Suppressor macrophage (primary cell): ENCODE measurements around the gene RPL7L1.
"Not testable (repeated sequence)": the region's sequence is repeated elsewhere in the genome, so short reads cannot be mapped to it uniquely, and the experiment has no call there.

ENCODE experiments used
- DNase-seq, 4 experiments: peaks; one replicate each; pipeline ENCODE4 v3.0.0-alpha.2; 2020 to 2022
- total RNA-seq, 17 experiments: gene quantifications; one replicate each; lab custom pipeline; 2026; ENCODE audit warnings: mixed read lengths in 6 of 17, inconsistent platforms in 3 of 17; lab: John Stamatoyannopoulos, UW

RPL7L1 gene
- 60.3 to 159 (median 108) reads per million in 17 experiments for total RNA-seq

DNA sequence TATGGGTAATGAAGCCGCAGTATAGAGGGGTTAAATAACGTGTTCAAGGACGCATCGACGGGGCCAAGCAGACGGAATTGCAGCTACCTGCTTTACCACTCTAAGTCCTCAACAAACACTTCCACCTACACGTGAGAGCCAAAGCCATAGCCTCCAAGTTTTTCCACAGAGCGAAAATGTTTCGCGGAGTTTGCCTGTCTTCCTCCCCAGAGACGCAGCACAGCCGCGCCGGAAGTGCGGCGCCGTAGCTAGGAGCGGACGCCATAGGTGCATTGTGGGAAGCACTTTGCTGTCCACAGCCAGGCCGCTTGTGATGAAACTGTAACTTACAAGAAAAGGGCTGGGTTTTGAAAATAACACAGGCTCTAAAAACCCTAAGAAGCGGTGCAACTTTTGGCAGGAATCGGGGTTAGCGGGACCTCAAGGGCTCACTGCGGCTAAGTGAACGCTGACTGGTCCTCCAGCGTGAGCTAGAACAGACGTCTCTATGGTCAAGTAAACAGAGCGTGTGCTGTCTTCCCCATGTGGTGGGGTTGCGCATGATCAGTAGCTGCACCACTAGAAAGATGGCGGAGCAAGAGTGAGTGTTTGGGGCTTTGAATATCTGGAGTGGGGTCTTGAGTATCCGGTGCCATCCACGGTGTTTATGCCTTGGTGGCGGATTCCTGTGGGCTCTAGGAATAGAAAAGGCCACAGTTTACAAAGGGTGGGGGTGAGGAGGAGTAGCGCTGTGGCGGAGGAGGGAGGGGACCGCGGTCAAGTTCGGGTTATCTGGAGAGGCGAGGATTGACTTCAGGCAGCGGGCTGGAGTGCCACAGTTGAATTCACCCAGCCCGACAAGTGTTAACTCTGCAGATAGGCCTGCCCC lies at the start of gene RPL7L1:
RPL7L1 (plus strand) TSS at position 245 of the 868 bp plus-strand sequence; CDS start at position 540, 295 bp downstream.
- DNase-seq, result peak; percentile 84 to 91 (median 90)

- DNase-seq, result no peak
Observed at GRCh38 chr6:42831237-42831636, 48.2 kb upstream of the RPL7L1 start.

DNA sequence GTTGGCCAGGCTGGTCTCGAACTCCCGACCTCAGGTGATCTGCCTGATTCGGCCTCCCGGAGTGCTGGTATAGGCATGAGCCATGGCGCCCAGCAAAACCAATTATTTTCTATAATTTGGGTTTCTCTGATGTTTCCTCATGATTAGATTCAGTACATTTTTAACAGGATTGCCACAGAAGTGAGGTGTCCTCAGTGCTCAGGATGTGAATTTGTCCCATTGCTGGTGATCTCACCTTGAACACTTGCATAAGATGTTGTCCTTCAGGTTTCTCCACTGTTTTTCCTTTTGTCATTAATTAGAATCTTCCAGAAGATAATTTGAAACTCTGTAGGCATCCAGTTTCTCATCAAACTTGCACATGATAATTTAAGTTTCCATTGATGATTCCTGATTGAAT lies 45.4 kb upstream of the RPL7L1 start:
- DNase-seq, result no peak

- no peak for DNase-seq
Observed at GRCh38 chr6:42841844-42842584, 37.4 kb upstream of the RPL7L1 start.

- no peak for DNase-seq
Observed at GRCh38 chr6:42845327-42845694, 34.1 kb upstream of the RPL7L1 start.

DNA sequence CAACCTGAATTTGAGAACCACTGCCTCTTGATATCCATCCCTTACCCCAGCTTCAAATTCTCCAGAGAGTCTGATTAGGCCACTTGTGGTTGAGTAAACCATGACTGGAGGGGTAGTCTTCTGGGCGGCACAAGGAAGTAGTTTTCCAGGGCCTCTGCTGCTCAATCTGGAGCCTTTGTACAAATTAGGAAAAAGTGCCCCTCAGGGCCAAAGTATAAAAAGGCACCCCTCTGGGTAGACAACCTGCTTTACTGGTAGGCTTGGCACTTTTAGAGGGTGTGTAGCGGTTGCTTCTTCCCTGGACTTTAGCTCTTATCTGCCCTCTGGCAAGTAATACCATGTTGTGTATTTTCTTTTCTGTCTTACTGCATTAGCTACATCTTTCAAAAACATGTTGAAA lies 32.9 kb upstream of the RPL7L1 start:
- DNase-seq, result no peak

GRCh38 chr6:42848700-42849099 lies 30.7 kb upstream of the RPL7L1 start:
- DNase-seq, result no peak

DNA sequence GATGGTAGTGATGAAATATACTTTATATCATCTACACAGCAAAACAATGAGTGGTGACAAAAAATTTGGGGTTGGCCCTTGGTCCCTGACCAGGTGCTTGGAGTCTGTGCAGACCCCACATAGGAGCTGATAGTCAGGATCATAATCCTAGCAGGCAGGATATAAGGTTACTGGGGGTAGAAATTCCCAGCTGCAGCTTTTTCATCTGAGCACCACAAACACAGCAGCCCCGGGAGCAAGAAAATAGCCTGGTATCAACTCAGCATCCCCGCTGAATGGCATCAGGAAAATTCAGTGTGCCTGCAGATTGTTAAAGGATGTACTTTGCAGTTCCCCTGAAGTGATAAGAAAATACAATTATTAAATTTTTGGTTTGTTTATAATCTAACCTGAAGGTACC lies 27.8 kb upstream of the RPL7L1 start:
- no peak for DNase-seq

DNA sequence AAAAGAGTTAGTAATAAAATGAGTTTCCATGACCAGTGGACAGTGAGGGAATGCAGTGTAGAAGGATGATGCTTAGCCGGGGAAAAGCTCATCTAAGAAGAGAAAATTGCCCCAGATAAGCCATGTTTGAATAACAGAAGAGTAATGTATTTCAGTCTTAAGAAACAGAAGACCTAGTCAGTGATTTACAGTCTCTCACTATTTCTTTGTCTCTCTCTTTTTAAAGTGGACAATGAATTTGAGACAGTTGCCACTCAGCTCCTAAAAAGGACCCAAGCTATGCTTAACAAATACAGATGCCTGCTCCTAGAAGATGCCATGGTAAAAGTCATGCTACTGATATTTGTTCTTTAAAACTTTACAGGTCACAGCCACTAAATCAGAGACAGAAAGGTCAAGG lies 19.4 kb upstream of the RPL7L1 start:
- DNase-seq, result no peak

DNA sequence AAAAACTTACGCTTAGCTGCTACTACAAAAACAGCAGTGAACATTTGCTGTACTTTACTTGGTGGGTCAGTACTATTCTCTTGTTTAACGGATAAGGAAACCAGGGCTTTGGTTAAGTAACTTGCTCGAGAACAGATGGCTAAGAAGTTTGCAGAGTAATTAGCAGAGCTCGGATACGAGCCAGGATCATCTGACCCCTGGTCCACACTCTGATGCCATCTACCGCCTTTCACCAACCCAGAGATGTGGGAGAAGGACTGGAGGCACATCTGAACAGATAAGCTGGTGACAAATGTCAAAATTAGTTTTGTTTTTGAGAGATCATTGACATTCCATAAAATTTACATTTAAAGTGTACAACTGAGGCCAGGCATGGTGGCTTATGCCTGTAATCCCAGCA lies 18.9 kb upstream of the RPL7L1 start:
- no peak for DNase-seq

- no peak for DNase-seq
Observed at GRCh38 chr6:42864602-42865001, 14.8 kb upstream of the RPL7L1 start.

DNA sequence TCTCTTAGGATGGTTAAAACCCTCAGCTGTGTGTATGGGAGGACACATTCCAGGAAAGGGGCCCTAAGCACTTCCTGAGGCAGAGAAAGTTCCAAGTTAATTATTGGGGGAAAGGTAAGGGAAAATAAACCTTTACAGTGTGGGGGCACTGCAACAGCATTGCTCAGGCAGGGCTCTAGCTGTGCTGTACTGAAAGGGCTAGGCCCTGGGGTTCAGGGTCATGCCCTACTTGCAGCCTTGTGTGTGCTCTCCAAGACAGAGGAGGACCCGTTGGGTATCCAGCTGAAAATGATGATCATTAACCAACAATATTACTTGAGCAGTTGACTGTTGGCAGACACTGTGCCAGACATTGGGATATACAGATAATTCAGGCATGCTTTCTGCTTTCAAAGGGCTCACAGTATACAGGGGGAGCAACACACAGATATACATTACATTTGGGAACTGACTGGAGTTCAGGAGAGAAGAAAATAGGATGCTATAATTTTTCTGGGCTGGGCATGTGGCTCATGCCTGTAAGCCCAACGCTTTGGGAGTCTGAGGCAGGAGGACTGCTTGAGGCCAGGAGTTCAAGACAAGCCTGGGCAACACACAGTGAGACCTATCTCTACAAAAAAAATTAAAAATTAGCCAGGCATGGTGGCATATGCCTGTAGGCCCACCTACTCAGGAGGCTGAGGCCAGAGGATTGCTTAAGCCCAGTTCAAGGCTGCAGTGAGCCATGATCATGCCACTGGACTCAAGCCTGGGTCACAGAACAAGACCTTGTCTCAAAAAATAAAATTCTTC lies 9.1 kb upstream of the RPL7L1 start:
- DNase-seq, result no peak

GRCh38 chr6:42871711-42872110 lies 7.7 kb upstream of the RPL7L1 start:
- no peak for DNase-seq

GRCh38 chr6:42873313-42873712 lies 6.1 kb upstream of the RPL7L1 start:
- no peak for DNase-seq

DNA sequence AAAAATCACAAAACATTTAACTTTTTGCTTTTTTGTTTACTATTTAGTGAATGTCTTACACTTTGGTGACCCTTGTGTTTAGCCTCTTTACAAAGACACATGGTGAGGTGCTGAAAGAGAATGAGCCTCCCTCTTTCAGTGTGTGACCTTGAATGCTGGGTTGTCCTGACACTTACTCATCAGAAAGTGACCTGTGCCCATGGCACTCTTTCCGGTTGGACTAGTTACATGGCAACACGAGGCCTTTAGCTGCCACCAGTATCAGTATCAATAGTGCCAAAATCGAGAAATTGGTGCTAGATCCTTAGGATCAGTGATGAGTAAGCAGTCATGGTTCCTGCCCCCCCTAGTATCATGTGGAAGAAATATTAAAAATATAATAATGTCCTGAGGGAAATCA lies 1.7 kb upstream of the RPL7L1 start:
- no peak for DNase-seq

DNA sequence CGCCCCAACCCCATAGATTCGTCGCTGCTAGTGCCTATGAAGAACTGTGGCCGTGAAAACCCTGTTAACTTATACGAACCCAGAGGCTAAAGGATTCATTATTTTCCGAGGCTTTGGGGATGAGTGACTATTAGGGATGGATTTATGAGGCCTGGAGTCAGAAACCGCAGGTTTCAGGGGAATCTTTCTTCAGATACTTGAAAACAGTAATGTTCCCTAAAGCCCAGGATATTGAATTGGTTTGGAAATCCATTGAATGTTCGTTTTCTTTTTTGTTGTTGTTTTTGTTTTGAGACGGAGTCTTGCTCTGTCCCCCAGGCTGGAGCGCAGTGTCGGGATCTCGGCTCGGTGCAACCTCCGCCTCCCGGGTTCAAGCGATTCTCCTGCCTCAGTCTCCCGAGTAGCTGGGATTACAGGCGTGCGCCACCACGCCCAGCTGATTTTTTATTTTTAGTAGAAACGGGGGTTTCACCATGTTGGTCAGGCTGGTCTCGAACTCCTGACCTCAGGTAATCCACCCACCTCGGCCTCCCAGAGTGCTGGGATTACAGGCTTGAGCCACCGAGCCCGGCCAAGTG lies 913 bp downstream of the RPL7L1 start:
- not testable (repeated sequence) for DNase-seq

- not testable (repeated sequence) for DNase-seq
Observed at GRCh38 chr6:42880871-42881270, 1.5 kb downstream of the RPL7L1 start.

DNA sequence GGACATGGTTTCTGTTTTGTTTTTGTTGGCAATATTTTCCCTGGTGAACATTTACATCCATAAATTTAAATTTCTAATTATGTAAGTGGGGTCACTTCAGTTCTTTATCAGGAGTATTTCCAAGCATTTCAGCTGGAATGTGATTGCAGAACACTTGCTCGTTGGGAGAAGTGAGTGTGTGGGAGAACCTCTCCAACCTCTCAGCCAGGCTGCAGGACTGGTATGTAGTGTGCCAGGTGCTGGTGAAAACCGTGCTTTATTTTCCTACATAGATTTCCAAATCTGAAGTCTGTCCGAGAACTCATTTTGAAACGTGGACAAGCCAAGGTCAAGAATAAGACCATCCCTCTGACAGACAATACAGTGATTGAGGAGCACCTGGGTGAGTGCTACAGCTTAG lies 6.3 kb downstream of the RPL7L1 start:
- no peak for DNase-seq

- DNase-seq, result not testable (repeated sequence)
Observed at GRCh38 chr6:42888201-42888600, 8.8 kb downstream of the RPL7L1 start.

DNA sequence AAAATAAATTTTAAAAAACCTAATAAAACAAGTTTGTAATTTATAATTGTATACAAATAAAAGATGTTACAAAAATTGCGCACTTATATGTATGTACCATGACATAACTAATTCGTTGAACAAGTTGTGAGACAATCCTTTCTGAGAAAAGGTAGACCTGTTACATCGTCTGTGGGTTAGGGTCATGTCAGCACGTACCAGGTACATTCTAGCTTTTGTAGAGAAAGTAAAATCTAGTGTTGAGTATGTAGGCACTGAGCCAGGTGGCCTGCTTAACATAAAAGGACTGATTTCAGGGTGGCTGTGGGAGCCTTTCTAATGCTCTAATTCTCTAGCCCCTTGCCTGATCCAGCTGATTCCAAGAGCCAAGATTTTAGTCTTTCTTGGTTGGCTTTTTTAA lies 10.4 kb downstream of the RPL7L1 start:
- no peak for DNase-seq

DNA sequence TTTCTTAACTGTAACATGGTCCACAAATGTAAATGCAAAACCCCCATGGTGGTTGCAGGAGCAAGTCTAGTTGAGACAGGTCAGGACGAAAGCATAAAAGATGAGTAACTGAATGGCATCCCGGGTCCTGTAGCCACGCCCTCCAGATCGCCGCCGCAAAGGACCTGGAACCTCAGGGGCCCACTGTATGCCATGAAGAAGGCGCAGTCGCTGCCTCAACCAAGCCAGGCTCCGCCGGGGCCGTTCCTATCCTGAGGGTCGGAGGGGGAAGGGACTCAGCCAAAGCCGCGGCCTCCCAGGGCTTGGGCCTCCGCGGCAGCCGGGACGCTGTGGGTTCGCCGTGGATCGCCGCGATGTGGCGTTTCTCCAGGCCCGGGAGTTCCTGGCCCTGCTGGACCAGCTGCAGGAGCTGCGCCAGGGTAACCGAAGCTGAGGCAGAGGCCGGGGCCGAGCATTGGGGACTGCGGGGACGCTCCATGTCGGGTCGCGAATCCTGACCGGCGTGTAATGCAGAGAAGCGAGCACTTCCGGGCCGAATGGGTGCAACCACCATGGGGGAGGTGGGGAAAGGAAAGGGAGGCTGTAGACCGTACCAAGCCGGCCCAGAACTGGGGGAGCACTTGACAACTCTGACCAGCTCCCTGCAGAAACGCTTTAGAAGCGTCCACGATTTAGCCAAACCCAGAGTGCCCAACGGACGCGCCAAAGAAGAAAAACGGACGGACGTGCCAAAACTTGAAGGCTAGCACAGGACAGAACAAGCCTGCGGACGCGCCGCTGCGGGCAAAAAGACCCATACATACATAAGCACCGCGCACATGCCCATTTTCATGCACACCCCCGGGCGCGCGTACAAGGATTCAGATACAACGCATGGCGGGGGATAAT lies 11.1 kb downstream of the RPL7L1 start:
- DNase-seq, result peak; percentile 93 to 97 (median 96)
